Measurements from ENCODE around the gene PLEKHA5. TPM values are rescaled to one million over a fixed set of nuclear protein-coding genes. Genes with fewer than 3 reads are reported as not detected.

Gene PLEKHA5
- total and polyA plus RNA-seq, 2 experiments from 2014 or later: 88.4 to 103 TPM

DNA sequence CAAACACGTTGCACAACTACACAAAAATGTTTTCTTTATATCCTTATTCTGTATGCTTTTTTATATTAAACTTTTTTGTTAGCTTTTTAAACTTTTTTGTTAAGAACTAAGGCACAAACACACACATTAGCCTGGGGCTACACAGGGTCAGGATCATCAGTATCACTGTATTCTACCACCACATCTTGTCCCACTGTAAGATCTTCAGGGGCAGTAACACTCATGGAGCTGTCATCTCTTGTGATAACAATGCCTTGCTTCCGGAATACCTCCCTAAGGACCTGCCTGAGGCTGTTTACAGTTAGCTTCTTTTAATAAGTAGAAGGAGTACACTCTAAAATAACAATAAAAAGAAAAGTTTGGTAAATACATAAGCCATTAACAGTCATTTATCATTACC lies 42.2 kb downstream of the PLEKHA5 start:
- peak in 1 of 2 donors; percentile 16 for DNase-seq (ENCODE audit: low read depth in 1 of 2, low spot score in 1 of 2)
- Histone ChIP-seq H3K27ac (peak overlapping the region; percentile 1), H3K4me1 (ENCODE audit: low read depth) (peaks cover 49% of the 10 kb centered on the region), H3K36me3 (peaks cover 4% of the 10 kb centered on the region), H3K27me3 (no peaks in the 10 kb centered on the region), H3K4me3 (no peak overlapping the region), H3K9me3 (ENCODE audit: low read depth) (no peaks in the 10 kb centered on the region)
- TF ChIP-seq, protein P1, sequence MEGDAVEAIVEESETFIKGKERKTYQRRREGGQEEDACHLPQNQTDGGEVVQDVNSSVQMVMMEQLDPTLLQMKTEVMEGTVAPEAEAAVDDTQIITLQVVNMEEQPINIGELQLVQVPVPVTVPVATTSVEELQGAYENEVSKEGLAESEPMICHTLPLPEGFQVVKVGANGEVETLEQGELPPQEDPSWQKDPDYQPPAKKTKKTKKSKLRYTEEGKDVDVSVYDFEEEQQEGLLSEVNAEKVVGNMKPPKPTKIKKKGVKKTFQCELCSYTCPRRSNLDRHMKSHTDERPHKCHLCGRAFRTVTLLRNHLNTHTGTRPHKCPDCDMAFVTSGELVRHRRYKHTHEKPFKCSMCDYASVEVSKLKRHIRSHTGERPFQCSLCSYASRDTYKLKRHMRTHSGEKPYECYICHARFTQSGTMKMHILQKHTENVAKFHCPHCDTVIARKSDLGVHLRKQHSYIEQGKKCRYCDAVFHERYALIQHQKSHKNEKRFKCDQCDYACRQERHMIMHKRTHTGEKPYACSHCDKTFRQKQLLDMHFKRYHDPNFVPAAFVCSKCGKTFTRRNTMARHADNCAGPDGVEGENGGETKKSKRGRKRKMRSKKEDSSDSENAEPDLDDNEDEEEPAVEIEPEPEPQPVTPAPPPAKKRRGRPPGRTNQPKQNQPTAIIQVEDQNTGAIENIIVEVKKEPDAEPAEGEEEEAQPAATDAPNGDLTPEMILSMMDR (IDR thresholded peaks at IDR 0.05; ENCODE audit: low read depth, low read length): no peak

GRCh38 chr12:19177754-19178153 lies 48.2 kb downstream of the PLEKHA5 start:
- Histone ChIP-seq H3K9me3 (ENCODE audit: low read depth) (no peaks in the 10 kb centered on the region), H3K27ac (peak overlapping the region; percentile 57), H3K4me1 (ENCODE audit: low read depth) (peaks cover 21% of the 10 kb centered on the region), H3K36me3 (peaks cover 4% of the 10 kb centered on the region), H3K4me3 (no peak overlapping the region), H3K27me3 (no peaks in the 10 kb centered on the region)
- TF ChIP-seq, protein P1 (IDR thresholded peaks at IDR 0.05; ENCODE audit: low read depth, low read length): no peak
- no peak for DNase-seq (ENCODE audit: low read depth in 1 of 2, low spot score in 1 of 2)

DNA sequence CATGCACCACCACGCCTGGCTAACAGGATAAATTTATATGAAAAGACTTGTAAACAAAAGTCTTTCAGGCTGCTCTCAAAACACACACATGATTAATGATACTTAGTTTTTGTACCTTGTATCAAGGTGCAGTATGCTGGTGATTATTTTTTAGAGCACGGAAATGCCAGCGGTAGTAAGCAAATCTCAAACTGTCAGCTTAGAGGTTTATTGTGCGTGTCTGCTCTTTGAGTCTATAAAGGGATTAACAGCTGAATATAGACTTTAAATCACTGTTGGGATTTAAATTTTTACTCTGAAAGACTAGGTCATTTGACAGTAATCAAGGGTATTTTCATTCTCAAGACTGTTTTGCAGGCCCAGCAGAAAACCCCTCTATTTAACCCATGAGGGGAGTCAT lies 50.5 kb downstream of the PLEKHA5 start:
- Histone ChIP-seq H3K4me1 (ENCODE audit: low read depth) (peaks cover 22% of the 10 kb centered on the region), H3K4me3 (no peak overlapping the region), H3K36me3 (peaks cover 4% of the 10 kb centered on the region), H3K9me3 (ENCODE audit: low read depth) (no peaks in the 10 kb centered on the region), H3K27me3 (no peaks in the 10 kb centered on the region), H3K27ac (peak overlapping the region; percentile 80)
- TF ChIP-seq, protein P1 (IDR thresholded peaks at IDR 0.05; ENCODE audit: low read depth, low read length): no peak
- DNase-seq (ENCODE audit: low read depth in 1 of 2, low spot score in 1 of 2): no peak

- Histone ChIP-seq H3K9me3 (ENCODE audit: low read depth) (no peaks in the 10 kb centered on the region), H3K4me1 (ENCODE audit: low read depth) (peaks cover 37% of the 10 kb centered on the region), H3K4me3 (no peak overlapping the region), H3K36me3 (no peaks in the 10 kb centered on the region), H3K27me3 (no peaks in the 10 kb centered on the region), H3K27ac (peak overlapping the region; percentile 80)
- DNase-seq (ENCODE audit: low read depth in 1 of 2, low spot score in 1 of 2): peak in 1 of 2 donors; percentile 41
- TF ChIP-seq, protein P1 (IDR thresholded peaks at IDR 0.05; ENCODE audit: low read depth, low read length): peak; percentile 25
Observed at GRCh38 chr12:19181666-19182426, 52.3 kb downstream of the PLEKHA5 start.

- TF ChIP-seq, protein P1 (IDR thresholded peaks at IDR 0.05; ENCODE audit: low read depth, low read length): peak; percentile 39
- Histone ChIP-seq H3K27ac (peak overlapping the region; percentile 80), H3K27me3 (no peaks in the 10 kb centered on the region), H3K36me3 (no peaks in the 10 kb centered on the region), H3K4me1 (ENCODE audit: low read depth) (peaks cover 47% of the 10 kb centered on the region), H3K9me3 (ENCODE audit: low read depth) (no peaks in the 10 kb centered on the region), H3K4me3 (no peak overlapping the region)
- peak; percentile 44 to 51 for DNase-seq (ENCODE audit: low read depth in 1 of 2, low spot score in 1 of 2)
Observed at GRCh38 chr12:19183121-19183838, 53.7 kb downstream of the PLEKHA5 start.

Data from cardiac muscle cell (in vitro differentiated cells and primary cell).